ENCODE measurements around the gene FAM124B.

GRCh38 chr2:224379172-224379571 lies 22.7 kb downstream of the FAM124B start:
- TF ChIP-seq POLR2AphosphoS5 (IDR thresholded peaks at IDR 0.05) (no peak), CTCF (IDR thresholded peaks at IDR 0.05) (no peak)

Data from suprapubic skin (tissue), 3 donors.